GM12874 (cell line): ENCODE results near the gene EVA1B.

Source experiments
- TF ChIP-seq, protein P1 (sequence below): IDR thresholded peaks from 2 replicates; pipeline ENCODE4 v1.5.1; 2011; ENCODE audit warnings: low read depth, mild to moderate bottlenecking, control low read depth, low read length, moderate library complexity; ENCODE audit not compliant: insufficient read depth

EVA1B gene

DNA sequence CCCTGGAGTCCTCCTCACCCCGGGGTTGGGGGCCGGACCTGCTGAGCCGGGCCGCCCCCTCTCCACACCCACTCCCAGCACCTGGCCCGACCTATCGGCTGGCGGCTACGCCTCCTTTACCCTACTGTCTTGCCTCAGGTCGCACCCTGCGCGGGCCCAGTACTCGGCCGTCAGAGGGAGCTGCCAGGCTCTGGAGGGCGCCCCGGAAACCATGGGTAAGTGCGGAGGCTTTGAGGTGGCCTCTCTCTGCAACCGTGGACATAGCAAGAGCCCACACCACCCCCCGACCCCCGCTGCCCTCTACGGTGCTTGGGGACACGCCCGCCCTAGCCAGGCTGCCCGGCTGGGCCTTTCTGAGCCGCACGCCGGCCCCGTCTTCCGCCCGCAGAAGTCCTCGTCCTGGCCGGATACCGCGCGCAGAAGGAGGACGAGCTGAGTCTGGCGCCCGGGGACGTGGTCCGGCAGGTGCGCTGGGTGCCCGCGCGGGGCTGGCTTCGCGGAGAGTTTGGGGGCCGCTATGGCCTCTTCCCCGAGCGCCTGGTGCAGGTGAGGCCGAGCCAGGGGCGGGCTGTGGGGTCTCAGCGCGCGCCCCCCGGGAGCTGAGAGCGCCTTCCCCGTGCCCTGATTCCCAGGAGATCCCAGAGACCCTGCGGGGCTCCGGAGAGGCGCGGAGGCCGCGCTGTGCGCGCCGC, 17.1 kb downstream of the EVA1B start, which contains the start of gene SH3D21:
SH3D21 (plus strand) TSS at position 159 of the 692 bp plus-strand sequence; CDS start at position 212, 53 bp downstream.
- TF ChIP-seq, protein P1, sequence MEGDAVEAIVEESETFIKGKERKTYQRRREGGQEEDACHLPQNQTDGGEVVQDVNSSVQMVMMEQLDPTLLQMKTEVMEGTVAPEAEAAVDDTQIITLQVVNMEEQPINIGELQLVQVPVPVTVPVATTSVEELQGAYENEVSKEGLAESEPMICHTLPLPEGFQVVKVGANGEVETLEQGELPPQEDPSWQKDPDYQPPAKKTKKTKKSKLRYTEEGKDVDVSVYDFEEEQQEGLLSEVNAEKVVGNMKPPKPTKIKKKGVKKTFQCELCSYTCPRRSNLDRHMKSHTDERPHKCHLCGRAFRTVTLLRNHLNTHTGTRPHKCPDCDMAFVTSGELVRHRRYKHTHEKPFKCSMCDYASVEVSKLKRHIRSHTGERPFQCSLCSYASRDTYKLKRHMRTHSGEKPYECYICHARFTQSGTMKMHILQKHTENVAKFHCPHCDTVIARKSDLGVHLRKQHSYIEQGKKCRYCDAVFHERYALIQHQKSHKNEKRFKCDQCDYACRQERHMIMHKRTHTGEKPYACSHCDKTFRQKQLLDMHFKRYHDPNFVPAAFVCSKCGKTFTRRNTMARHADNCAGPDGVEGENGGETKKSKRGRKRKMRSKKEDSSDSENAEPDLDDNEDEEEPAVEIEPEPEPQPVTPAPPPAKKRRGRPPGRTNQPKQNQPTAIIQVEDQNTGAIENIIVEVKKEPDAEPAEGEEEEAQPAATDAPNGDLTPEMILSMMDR, result 0 out of 2 replicates have a peak, but pooled peaks have one; percentile 14

GRCh38 chr1:36305915-36306209, 17.6 kb downstream of the EVA1B start:
- TF ChIP-seq, protein P1, result no peak

DNA sequence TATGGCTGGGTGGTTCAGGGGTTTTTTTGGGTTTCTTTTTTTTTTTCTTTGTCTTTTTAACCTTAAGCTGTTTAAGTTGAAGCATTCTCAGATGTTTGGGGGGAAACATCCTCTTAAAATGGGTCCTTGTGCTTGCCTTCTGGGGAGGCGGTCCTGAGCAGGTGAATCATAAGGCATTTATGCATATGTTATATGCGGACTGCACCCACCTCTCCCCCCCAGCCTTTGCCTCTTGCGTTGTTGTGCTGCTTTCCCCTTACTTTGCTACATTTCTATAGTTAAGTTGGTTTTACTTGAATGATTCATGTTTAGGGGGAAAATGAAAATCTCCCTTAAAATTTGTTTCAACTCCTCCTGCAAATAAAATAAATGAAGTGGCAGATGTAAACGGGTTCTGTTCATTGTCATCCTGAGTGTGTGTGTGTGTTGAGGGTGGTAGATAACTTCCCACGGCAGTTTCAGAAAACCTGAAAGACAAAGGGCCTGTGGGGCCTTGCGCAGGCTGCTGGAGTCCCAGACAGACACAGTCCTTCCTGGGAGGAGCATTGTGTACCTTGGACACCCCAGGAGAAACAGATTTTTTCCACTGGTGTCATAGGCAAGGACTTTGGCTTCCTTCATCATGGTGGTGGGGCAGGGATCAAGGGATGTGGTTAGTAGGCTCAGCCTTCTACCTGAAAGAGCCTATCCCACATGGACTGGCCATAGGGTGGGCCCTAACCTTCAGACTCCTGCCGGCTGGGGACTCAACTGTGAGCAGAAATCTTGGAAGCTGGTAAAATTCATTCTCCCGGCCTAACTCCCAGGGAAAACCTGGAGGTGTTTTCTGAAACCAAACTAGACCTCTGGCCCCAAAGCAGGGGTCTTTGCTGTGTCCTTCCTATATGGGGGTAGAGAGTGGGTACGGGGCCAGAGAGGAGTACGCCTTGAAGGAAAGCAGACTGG, 18.2 kb downstream of the EVA1B start:
- TF ChIP-seq, protein P1, result no peak

DNA sequence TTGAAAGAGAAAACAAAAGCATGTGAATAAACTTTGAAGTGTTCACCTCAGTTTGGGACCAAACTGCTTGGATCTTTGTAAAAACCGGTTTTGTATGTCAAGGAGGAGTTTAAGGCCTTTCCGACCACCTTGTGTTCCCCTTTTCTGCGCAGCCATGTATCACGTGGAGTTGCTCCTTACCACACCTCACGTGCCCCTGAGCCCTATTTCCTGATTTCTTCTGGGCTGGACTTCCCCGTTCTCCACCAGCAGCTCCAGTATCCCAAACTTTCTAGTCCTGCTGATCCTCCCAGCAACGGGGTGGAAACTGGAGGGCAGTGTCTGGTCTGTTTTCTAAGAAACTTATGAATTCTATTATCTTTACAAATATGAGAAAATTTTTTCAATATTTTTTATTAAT, 18.9 kb downstream of the EVA1B start:
- TF ChIP-seq, protein P1, result no peak

DNA sequence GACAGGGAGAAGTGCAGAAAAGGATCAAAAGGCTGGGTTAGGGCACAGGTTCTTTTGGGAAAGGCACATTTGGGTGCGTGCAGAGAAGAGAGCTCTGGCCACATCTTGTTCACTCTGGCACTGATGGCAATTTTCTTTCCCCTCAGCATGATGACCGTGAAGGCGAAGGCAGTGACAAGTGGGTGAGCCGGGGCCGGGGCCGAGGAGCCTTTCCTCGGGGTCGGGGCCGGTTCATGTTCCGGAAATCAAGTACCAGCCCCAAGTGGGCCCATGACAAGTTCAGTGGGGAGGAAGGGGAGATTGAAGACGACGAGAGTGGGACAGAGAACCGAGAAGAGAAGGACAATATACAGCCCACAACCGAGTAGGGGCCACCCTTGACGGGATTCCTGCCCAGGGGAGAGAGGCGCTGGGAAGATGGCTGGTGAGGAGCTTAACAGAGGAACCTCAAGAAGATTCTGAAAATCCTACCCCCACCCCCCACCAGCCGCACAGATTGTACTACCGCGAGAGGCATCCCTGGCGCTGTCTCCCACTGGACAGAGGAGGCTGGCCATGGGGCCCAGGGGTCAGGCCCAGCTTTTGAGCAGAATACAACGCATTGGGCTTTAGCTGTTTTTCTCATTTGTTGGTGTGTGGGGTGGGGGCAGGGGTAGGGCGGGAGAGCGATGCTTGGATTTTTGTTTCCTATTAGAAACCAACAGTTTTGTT, 19.6 kb downstream of the EVA1B start:
- TF ChIP-seq, protein P1, result no peak

- TF ChIP-seq, protein P1, result no peak
These were observed 20.2 kb downstream of the EVA1B start for GRCh38 chr1:36303244-36303643.

- TF ChIP-seq, protein P1, result no peak
These were observed 22.2 kb downstream of the EVA1B start for GRCh38 chr1:36301220-36301619.
